ENCODE results near the gene DOCK9.

DOCK9 gene

GRCh38 chr13:98787996-98788395 is 189.9 kb downstream of the DOCK9 start:
- DNase-seq (ENCODE audit: low read depth): no peak
- no peak overlapping the region for H3K4me3 ChIP-seq (ENCODE audit: low read depth, low read length)
- TF ChIP-seq CTCF (IDR thresholded peaks at IDR 0.05; ENCODE audit: insufficient read depth, low read depth, low read length, missing control alignments): no peak

GRCh38 chr13:98787173-98787572 is 190.7 kb downstream of the DOCK9 start:
- H3K4me3 ChIP-seq (ENCODE audit: low read depth, low read length): no peak overlapping the region
- DNase-seq (ENCODE audit: low read depth): no peak
- no peak for TF ChIP-seq CTCF (IDR thresholded peaks at IDR 0.05; ENCODE audit: insufficient read depth, low read depth, low read length, missing control alignments)

GRCh38 chr13:98786023-98786422 is 191.8 kb downstream of the DOCK9 start:
- no peak for TF ChIP-seq CTCF (IDR thresholded peaks at IDR 0.05; ENCODE audit: insufficient read depth, low read depth, low read length, missing control alignments)
- no peak for DNase-seq (ENCODE audit: low read depth)
- H3K4me3 ChIP-seq (ENCODE audit: low read depth, low read length): no peak overlapping the region

- H3K4me3 ChIP-seq (ENCODE audit: low read depth, low read length): no peak overlapping the region
- no peak for DNase-seq (ENCODE audit: low read depth)
- no peak for TF ChIP-seq CTCF (IDR thresholded peaks at IDR 0.05; ENCODE audit: insufficient read depth, low read depth, low read length, missing control alignments)
Observed at GRCh38 chr13:98785405-98785804, 192.5 kb downstream of the DOCK9 start.

- DNase-seq (ENCODE audit: low read depth): no peak
- H3K4me3 ChIP-seq (ENCODE audit: low read depth, low read length): no peak overlapping the region
- TF ChIP-seq CTCF (IDR thresholded peaks at IDR 0.05; ENCODE audit: insufficient read depth, low read depth, low read length, missing control alignments): no peak
Observed at GRCh38 chr13:98784666-98785065, 193.2 kb downstream of the DOCK9 start.

- TF ChIP-seq CTCF (IDR thresholded peaks at IDR 0.05; ENCODE audit: insufficient read depth, low read depth, low read length, missing control alignments): no peak
- DNase-seq (ENCODE audit: low read depth): no peak
- H3K4me3 ChIP-seq (ENCODE audit: low read depth, low read length): no peak overlapping the region
Observed at GRCh38 chr13:98783856-98784478, 193.9 kb downstream of the DOCK9 start.

- no peak overlapping the region for H3K4me3 ChIP-seq (ENCODE audit: low read depth, low read length)
- TF ChIP-seq CTCF (IDR thresholded peaks at IDR 0.05; ENCODE audit: insufficient read depth, low read depth, low read length, missing control alignments): no peak
- DNase-seq (ENCODE audit: low read depth): no peak
Observed at GRCh38 chr13:98782654-98783053, 195.2 kb downstream of the DOCK9 start.
